ENCODE results near the gene TMEM161B.

Gene TMEM161B

DNA sequence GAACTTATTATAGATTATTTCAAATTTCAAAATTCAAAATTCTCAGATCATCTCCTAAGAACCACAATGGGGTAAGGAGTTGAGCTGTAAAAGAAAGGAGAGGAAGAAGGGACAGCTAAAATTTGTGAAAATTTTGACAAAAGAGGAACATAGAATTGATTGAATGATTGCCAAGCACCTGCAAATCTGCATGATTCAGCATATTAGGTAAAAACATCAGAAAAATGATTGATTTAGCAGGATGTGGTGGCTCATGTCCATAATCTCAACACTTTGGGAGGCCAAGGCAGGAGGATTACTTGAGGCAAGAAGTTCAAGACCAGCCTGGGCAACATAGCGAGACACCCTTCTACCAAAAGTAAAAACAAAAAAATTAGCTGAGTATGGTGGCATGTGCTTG, 14.3 kb downstream of the TMEM161B start:
- no peaks in the 10 kb centered on the region for H3K27me3 ChIP-seq (ENCODE audit: insufficient read depth, poor library complexity, severe bottlenecking)
- peaks cover 4% of the 10 kb centered on the region for H3K4me1 ChIP-seq (ENCODE audit: insufficient read depth, poor library complexity, severe bottlenecking)
- no peak overlapping the region for H3K27ac ChIP-seq (ENCODE audit: poor library complexity, severe bottlenecking)
- peaks cover 15% of the 10 kb centered on the region for H3K36me3 ChIP-seq (ENCODE audit: low read depth)
- TF ChIP-seq, protein P1, sequence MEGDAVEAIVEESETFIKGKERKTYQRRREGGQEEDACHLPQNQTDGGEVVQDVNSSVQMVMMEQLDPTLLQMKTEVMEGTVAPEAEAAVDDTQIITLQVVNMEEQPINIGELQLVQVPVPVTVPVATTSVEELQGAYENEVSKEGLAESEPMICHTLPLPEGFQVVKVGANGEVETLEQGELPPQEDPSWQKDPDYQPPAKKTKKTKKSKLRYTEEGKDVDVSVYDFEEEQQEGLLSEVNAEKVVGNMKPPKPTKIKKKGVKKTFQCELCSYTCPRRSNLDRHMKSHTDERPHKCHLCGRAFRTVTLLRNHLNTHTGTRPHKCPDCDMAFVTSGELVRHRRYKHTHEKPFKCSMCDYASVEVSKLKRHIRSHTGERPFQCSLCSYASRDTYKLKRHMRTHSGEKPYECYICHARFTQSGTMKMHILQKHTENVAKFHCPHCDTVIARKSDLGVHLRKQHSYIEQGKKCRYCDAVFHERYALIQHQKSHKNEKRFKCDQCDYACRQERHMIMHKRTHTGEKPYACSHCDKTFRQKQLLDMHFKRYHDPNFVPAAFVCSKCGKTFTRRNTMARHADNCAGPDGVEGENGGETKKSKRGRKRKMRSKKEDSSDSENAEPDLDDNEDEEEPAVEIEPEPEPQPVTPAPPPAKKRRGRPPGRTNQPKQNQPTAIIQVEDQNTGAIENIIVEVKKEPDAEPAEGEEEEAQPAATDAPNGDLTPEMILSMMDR (IDR thresholded peaks at IDR 0.05; ENCODE audit: poor library complexity, severe bottlenecking), result no peak
- no peak overlapping the region for H3K4me3 ChIP-seq (ENCODE audit: severe bottlenecking)
- DNase-seq (ENCODE audit: low spot score) (no peak), ATAC-seq (ENCODE audit: low read depth) (no peak)
- H3K9me3 ChIP-seq (ENCODE audit: severe bottlenecking), result no peaks in the 10 kb centered on the region

DNA sequence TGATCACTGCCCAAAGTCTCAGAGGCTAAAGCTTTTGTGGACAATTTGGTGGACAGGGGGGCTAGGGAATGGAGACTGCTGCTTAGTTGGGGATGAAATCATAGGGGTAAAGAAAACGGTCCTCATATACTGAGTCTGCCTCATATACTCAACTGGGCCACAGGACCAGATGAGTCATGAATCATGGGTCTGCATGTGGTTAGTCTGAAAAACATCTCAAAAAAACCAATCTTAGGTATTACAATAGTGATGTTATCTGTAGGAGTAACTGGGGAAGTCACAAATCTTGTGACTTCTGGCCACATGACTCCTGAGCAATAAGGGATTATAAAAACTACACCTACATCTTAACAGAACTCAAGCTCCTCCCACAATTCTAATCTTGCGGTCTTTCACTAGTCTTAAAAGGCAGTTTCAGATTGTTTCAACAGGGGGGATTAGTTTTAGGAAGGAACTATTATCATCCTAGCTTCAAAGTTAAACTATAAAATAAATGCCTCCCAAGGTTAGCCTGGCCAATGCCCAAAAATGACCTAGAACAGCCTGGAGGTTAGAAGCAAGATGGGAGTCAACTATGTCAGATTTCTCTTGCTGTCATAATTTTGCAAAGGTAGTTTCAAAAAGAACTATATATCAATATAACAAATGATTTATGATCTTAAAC, 17.5 kb downstream of the TMEM161B start:
- no peaks in the 10 kb centered on the region for H3K27me3 ChIP-seq (ENCODE audit: insufficient read depth, poor library complexity, severe bottlenecking)
- DNase-seq (ENCODE audit: low spot score), result no peak
- TF ChIP-seq, protein P1 (IDR thresholded peaks at IDR 0.05; ENCODE audit: poor library complexity, severe bottlenecking), result no peak
- no peak overlapping the region for H3K4me3 ChIP-seq (ENCODE audit: severe bottlenecking)
- no peak overlapping the region for H3K27ac ChIP-seq (ENCODE audit: poor library complexity, severe bottlenecking)
- H3K4me1 ChIP-seq (ENCODE audit: insufficient read depth, poor library complexity, severe bottlenecking), result peaks cover 7% of the 10 kb centered on the region
- no peak for ATAC-seq (ENCODE audit: low read depth)
- peaks cover 8% of the 10 kb centered on the region; the same call in 1 of the 2 replicates for H3K36me3 ChIP-seq (ENCODE audit: low read depth)
- H3K9me3 ChIP-seq (ENCODE audit: severe bottlenecking), result no peaks in the 10 kb centered on the region

DNA sequence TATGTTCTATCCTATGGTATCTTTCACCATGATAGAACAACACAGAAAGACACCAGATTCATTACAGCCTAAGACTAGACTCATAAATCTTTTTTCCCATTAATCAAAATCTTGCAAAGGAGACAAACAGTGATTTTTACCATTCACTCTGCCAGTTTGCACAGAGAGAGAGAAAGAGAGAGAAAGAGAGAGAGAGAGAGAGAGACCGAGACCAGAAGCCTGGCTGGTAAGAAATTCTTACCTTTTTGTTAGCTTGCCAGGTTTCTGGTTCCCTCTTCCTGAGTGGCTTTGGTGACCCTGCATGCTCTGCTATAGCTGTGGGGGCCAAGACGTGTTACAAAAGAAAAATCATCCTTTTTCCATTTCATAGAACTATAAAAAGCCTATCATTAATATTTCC, 18.6 kb downstream of the TMEM161B start:
- TF ChIP-seq, protein P1 (IDR thresholded peaks at IDR 0.05; ENCODE audit: poor library complexity, severe bottlenecking), result no peak
- Histone ChIP-seq H3K4me1 (ENCODE audit: insufficient read depth, poor library complexity, severe bottlenecking) (peaks cover 14% of the 10 kb centered on the region), H3K27ac (ENCODE audit: poor library complexity, severe bottlenecking) (no peak overlapping the region), H3K27me3 (ENCODE audit: insufficient read depth, poor library complexity, severe bottlenecking) (no peaks in the 10 kb centered on the region), H3K36me3 (ENCODE audit: low read depth) (peaks cover 12% of the 10 kb centered on the region; the same call in 1 of the 2 replicates), H3K4me3 (ENCODE audit: severe bottlenecking) (no peak overlapping the region), H3K9me3 (ENCODE audit: severe bottlenecking) (no peaks in the 10 kb centered on the region)
- DNase-seq (ENCODE audit: low spot score) (no peak), ATAC-seq (ENCODE audit: low read depth) (no peak)

DNA sequence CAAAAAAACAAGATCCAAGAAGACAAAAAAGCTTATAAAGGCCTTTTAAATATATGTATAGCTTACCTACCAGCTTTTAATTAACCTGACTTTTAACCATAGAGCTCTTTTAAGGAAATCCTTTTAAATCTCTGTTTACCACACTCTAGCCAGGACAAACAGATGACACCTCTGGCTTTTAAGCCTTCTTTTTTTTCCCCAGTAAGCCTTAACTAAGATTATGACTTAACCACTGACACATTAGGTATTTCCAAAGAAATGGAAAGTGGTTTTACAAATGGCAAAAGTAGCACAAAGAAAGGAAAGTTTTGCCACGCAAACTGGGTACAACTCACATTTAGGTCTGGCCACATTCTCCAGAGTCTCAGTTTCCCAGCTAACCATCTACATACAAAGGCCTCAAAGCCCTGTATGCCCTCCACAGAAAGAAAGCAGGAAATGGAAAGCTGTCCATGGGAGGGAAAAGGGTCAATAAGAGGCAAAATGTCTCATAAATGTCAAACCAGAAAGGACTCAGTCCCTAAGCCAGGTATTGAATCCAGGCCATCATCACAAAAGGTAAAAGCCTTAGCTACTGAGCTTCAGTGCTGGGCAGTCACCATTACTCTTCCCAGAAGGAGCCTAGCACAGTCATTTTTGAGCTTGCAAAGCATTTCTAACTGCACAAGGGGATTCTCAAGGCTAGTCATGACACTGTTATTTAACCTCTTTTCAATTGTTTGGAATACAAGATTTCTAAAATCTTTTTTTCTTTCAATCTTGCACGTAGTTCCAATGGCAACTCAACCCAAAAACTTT, 19.7 kb downstream of the TMEM161B start:
- TF ChIP-seq, protein P1 (IDR thresholded peaks at IDR 0.05; ENCODE audit: poor library complexity, severe bottlenecking), result no peak
- H3K36me3 ChIP-seq (ENCODE audit: low read depth), result peaks cover 12% of the 10 kb centered on the region; the same call in 1 of the 2 replicates
- no peaks in the 10 kb centered on the region for H3K9me3 ChIP-seq (ENCODE audit: severe bottlenecking)
- no peak overlapping the region for H3K4me3 ChIP-seq (ENCODE audit: severe bottlenecking)
- peaks cover 25% of the 10 kb centered on the region for H3K4me1 ChIP-seq (ENCODE audit: insufficient read depth, poor library complexity, severe bottlenecking)
- DNase-seq (ENCODE audit: low spot score) (no peak), ATAC-seq (ENCODE audit: low read depth) (no peak)
- H3K27me3 ChIP-seq (ENCODE audit: insufficient read depth, poor library complexity, severe bottlenecking), result no peaks in the 10 kb centered on the region
- no peak overlapping the region for H3K27ac ChIP-seq (ENCODE audit: poor library complexity, severe bottlenecking)
